Caco-2 (cell line): ENCODE data around the gene C15orf62. TPM values are rescaled to one million over a fixed set of nuclear protein-coding genes. Genes with fewer than 3 reads are reported as not detected.

ENCODE experiments used
- BruUV-seq: library from RNA; stranded (reverse); fragments of 400-500 nt; replicated peaks from 2 replicates; lab custom pipeline; 2021; lab: Mats Ljungman, UMichigan
- CTCF ChIA-PET: fragments of 300-600 bp; sonication (Branson Sonifier 250); formaldehyde crosslinking; loops from one replicate; lab custom pipeline; 2022; ENCODE audit warnings: antibody characterized with exemption; lab: Charles Lee
- POLR2A ChIA-PET: fragments of 300-600 bp; sonication (Branson Sonifier 250); formaldehyde crosslinking; loops from one replicate; lab custom pipeline; 2022; ENCODE audit warnings: antibody characterized with exemption; lab: Charles Lee
- DNase-seq, 2 experiments: peaks; one replicate each; pipeline versions ENCODE4 v3.0.0 to v3.0.0-alpha.2; 2020 to 2022
- H3K27me3 ChIP-seq: replicated peaks from 2 replicates; pipeline ENCODE4 v1.6.0; 2011; ENCODE audit warnings: low read length; ENCODE audit not compliant: control insufficient read depth, insufficient read depth
- H3K36me3 ChIP-seq: 2 replicates; pipeline ENCODE4 v1.5.1; 2011; ENCODE audit warnings: low read length; ENCODE audit not compliant: control insufficient read depth, insufficient read depth
- H3K4me1 ChIP-seq: fragments of 250-450 bp; sonication (Bioruptor Pico); 2 replicates; pipeline ENCODE4 v1.5.1; 2020; ENCODE audit warnings: mild to moderate bottlenecking
- H3K4me3 ChIP-seq: 2 replicates; pipeline ENCODE4 v1.5.1; 2011; ENCODE audit warnings: low read depth, mild to moderate bottlenecking, control low read depth, low read length
- H3K9me3 ChIP-seq: fragments of 250-450 bp; sonication (Bioruptor Pico); 2 replicates; pipeline ENCODE4 v1.5.1; 2020; ENCODE audit warnings: mild to moderate bottlenecking, moderate library complexity
- H3K27ac Mint-ChIP-seq: one replicate; pipeline ENCODE4 v1.8.0; 2022; ENCODE audit warnings: mixed read lengths; ENCODE audit not compliant: unreplicated experiment
- H3K27me3 Mint-ChIP-seq: one replicate; pipeline ENCODE4 v1.8.0; 2022; ENCODE audit warnings: mixed read lengths; ENCODE audit not compliant: insufficient read depth, unreplicated experiment
- H3K36me3 Mint-ChIP-seq: one replicate; pipeline ENCODE4 v1.8.0; 2022; ENCODE audit warnings: mild to moderate bottlenecking, mixed read lengths; ENCODE audit not compliant: insufficient read depth, unreplicated experiment
- H3K4me1 Mint-ChIP-seq: one replicate; pipeline ENCODE4 v1.8.0; 2022; ENCODE audit warnings: low read depth, mixed read lengths; ENCODE audit not compliant: unreplicated experiment
- H3K4me3 Mint-ChIP-seq: one replicate; pipeline ENCODE4 v1.8.0; 2022; ENCODE audit warnings: mild to moderate bottlenecking, moderate library complexity, mixed read lengths; ENCODE audit not compliant: unreplicated experiment
- H3K9me3 Mint-ChIP-seq: one replicate; pipeline ENCODE4 v1.8.0; 2022; ENCODE audit warnings: mixed read lengths; ENCODE audit not compliant: unreplicated experiment
- CTCF ChIP-seq, 2 experiments: fragments of 200-600 bp in 1 of 2; IDR thresholded peaks; 1 replicate in 1 of 2; 2 replicates in 1 of 2; pipeline versions ENCODE4 v1.5.1 to v1.8.0; 2011 to 2022; ENCODE audit warnings: antibody characterized with exemption in 1 of 2, control low read depth in 1 of 2, inconsistent platforms in 1 of 2, low read depth in 1 of 2, low read length in 1 of 2, mild to moderate bottlenecking in 1 of 2, moderate library complexity in 1 of 2; ENCODE audit not compliant: insufficient read depth in 1 of 2, severe bottlenecking in 1 of 2, unreplicated experiment in 1 of 2
- intact Hi-C: fragments of 100-400 bp; cut with micrococcal nuclease; formaldehyde crosslinking; loops from one replicate; pipeline ENCODE4 v1.10.0; 2022; ENCODE audit not compliant: unreplicated experiment
- total RNA-seq: library from RNA; stranded (reverse); gene quantifications from 2 replicates; pipeline ENCODE4 v1.2.3, GENCODE V29; 2022

The C15orf62 gene
- total RNA-seq, 1 experiment from 2014 or later, result 1.3 TPM

GRCh38 chr15:40766194-40766815, 3.5 kb upstream of the C15orf62 start:
- no peak for TF ChIP-seq CTCF (IDR thresholded peaks at IDR 0.05; ENCODE audit: insufficient read depth in 1 of 2, low read depth in 1 of 2, low read length in 1 of 2, severe bottlenecking in 1 of 2, unreplicated experiment in 1 of 2)
- peaks cover 11% of the 10 kb centered on the region for H3K4me1 Mint-ChIP-seq
- H3K4me3 Mint-ChIP-seq, result peak overlapping the region; percentile 22
- no TSS peak for BruUV-seq
- peak overlapping the region; percentile 90 for H3K27ac Mint-ChIP-seq
- Histone ChIP-seq H3K4me1 (peaks cover 7% of the 10 kb centered on the region; the same call in 1 of the 2 replicates), H3K4me3 (no peak overlapping the region), H3K27me3 (no peaks in the 10 kb centered on the region), H3K9me3 (no peaks in the 10 kb centered on the region), H3K36me3 (peaks cover 1% of the 10 kb centered on the region; the same call in 1 of the 2 replicates)
- peaks cover 47% of the 10 kb centered on the region for H3K36me3 Mint-ChIP-seq
- CTCF ChIA-PET, result interaction anchor here (5.7 kb wide), 1 partner anchor 19 kb away, joined by 25 read pairs; no protein-coding TSS in a partner anchor
- H3K9me3 Mint-ChIP-seq, result no peaks in the 10 kb centered on the region
- POLR2A ChIA-PET, result interaction anchor here (0.6 kb wide), 1 partner anchor 101 kb away, joined by 6 read pairs; no protein-coding TSS in a partner anchor
- DNase-seq, result no peak
- intact Hi-C loops, result loop anchor here (10.0 kb wide), 1 partner anchor 202 kb away; the partner anchor contains the start of genes CCDC32 and RPUSD2
- no peaks in the 10 kb centered on the region for H3K27me3 Mint-ChIP-seq

- no peak for DNase-seq
- H3K4me3 ChIP-seq, result no peak overlapping the region
- no peak for TF ChIP-seq CTCF (IDR thresholded peaks at IDR 0.05; ENCODE audit: insufficient read depth in 1 of 2, low read depth in 1 of 2, low read length in 1 of 2, severe bottlenecking in 1 of 2, unreplicated experiment in 1 of 2)
- H3K4me1 ChIP-seq, result peaks cover 7% of the 10 kb centered on the region; the same call in 1 of the 2 replicates
- intact Hi-C loops, result loop anchor here (10.0 kb wide), 1 partner anchor 202 kb away; the partner anchor contains the start of genes CCDC32 and RPUSD2
- no peaks in the 10 kb centered on the region for H3K27me3 ChIP-seq
- H3K36me3 ChIP-seq, result peaks cover 1% of the 10 kb centered on the region; the same call in 1 of the 2 replicates
- Mint-ChIP-seq H3K4me1 (peaks cover 11% of the 10 kb centered on the region), H3K9me3 (no peaks in the 10 kb centered on the region), H3K4me3 (no peak overlapping the region), H3K36me3 (peaks cover 47% of the 10 kb centered on the region), H3K27me3 (no peaks in the 10 kb centered on the region), H3K27ac (no peak overlapping the region)
- BruUV-seq, result no TSS peak
- no peaks in the 10 kb centered on the region for H3K9me3 ChIP-seq
- ChIA-PET POLR2A (no interaction called here), CTCF (interaction anchor here (5.7 kb wide), 1 partner anchor 20 kb away, joined by 25 read pairs; no protein-coding TSS in a partner anchor)
Measured at GRCh38 chr15:40766906-40767837, 2.6 kb upstream of the C15orf62 start.
